Forelimb muscle (tissue), 1 donor: ENCODE data around the gene CFAP299. TPM values are rescaled to one million over a fixed set of nuclear protein-coding genes. Genes with fewer than 3 reads are reported as not detected.
A peak's percentile ranks its signal among the peaks of the same experiment; 100 is the strongest.
"Not testable (repeated sequence)": the region's sequence is repeated elsewhere in the genome, so short reads cannot be mapped to it uniquely, and the experiment has no call there.

Experiments used
- DNase-seq: peaks from one replicate; pipeline ENCODE4 v3.0.0-alpha.2; 2013; ENCODE audit warnings: low read depth
- polyA plus RNA-seq: library from polyadenylated mRNA; unstranded; fragments of 120-200 nt; gene quantifications from one replicate; pipeline ENCODE4 v1.2.1, GENCODE V29; 2013; ENCODE audit not compliant: insufficient read length

The CFAP299 gene
- 0.23 TPM for polyA plus RNA-seq

DNA sequence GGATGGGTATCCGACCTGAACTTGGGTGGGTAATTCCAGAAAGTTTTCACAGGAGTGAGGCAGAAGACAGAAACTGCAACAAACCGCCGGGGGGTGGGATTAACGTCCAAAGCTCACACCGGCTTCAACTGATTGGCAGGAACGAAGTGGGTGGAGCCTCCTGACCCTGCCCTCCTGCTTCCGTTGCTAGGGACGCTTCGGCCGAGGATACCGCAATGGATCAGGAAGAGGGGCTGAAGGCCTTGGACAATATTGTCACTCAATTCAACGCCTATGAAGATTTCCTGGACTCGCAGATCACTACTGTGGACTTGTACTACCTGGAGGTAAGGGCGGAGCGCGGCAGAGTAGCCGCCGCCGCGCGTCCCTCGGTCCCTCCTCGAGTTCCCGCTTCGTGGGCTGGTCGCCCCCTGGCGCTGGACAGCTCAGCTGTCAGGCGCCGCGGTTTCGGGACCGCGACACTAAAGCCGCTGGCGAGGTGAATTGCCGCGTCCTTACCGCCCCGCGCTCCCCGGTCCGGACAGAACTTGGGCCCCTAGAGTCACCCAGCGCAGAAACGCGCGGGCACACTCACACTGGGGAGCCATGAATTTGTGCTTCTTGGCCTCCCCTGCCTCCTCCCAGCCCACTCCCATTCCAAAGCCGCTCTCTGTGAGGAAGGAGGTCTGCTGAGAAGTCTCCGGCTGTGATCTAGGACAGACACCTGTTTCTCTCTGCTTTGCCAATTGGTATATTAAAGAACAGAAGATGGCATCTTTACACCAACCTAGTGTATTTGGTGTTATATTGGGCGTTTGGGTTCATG, at the start of gene CFAP299:
Gene CFAP299, plus strand, starts transcription at position 177 of the 805 bp plus-strand sequence.
- DNase-seq = peak; percentile 66

DNA sequence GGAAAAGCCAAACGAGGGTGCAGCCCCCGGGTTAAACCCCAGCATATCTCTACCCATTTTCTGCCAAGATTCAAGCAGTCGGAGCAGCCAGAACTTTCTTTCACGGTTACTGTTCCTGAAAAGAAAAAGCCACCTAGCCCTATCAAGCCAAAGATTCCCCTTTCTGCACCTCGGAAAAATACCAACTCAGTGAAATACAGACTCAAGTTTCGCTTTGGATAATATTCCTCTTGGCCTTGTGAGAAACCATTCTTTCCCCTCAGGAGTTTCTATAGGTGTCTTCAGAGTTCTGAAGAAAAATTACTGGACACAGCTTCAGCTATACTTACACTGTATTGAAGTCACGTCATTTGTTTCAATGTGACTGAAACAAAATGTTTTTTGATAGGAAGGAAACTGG, 49.1 kb upstream of the CFAP299 start:
- no peak for DNase-seq

DNA sequence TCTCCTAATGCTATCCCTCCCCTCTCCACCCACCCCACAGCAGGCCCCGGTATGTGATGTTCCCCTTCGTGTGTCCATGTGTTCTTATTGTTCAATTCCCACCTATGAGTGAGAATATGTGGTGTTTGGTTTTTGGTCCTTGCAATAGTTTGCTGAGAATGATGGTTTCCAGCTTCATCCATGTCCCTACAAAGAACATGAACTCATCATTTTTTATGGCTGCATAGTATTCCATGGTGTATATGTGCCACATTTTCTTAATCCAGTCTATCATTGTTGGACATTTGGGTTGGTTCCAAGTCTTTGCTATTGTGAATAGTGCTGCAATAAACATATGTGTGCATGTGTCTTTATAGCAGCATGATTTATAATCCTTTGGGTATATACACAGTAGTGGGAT, 44.9 kb upstream of the CFAP299 start:
- not testable (repeated sequence) for DNase-seq

DNA sequence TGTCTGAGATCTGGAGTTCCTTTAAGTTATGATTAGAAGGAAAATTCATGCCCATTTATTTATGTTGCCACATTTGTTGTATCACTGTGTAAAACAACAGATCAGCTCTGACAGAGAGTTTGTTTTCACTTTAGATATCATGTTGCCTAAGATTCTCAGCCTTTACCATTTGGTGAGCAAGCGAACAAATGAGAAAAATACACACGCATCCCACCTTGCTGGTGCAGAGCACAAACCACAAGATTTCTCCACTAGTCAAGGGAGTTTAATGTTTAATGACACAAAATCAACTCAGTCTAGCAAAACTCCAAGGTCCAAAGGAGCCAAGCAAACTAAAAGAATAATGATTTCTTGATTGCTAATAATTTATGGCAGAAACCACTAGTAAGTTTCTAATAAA, 41.3 kb upstream of the CFAP299 start:
- no peak for DNase-seq

DNA sequence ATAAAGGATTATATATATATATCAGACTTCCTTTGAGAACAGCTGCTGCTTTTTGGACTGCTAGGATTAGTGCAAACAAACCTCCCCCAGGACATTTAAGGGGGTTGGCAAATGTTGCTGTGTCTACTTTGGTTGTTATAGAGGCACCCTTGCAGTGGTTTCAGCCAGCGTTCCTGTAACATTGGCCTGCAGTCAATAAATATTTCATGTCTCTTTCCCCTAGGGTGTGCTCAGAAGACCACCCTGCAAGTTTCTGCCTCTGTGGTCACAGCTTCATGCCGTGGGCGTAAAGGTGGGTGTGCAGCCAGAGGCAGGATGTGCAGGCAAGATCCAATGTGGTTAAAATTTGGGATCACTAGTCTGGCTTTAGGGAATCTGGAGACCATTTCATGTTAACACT, 40.2 kb upstream of the CFAP299 start:
- DNase-seq = no peak

DNA sequence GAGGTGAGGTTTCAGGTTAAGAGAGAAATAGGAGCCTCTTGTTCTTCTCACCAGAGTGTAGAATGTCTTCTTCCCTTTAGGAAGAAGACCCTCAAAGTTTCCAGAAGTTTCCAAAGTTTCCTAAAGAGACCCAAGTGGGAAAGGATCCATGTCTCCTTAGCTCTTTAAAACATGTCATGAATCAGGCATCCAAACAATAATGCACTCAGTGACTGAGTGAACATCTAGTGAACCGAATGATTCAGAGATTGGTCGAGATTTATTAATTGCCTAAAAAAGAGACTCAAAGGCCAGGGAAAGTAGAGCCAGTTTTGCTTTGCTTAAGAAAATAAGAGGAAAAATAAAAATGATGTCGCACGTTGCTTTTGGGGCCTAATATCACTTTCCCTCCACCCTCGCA, 39.7 kb upstream of the CFAP299 start:
- no peak for DNase-seq

DNA sequence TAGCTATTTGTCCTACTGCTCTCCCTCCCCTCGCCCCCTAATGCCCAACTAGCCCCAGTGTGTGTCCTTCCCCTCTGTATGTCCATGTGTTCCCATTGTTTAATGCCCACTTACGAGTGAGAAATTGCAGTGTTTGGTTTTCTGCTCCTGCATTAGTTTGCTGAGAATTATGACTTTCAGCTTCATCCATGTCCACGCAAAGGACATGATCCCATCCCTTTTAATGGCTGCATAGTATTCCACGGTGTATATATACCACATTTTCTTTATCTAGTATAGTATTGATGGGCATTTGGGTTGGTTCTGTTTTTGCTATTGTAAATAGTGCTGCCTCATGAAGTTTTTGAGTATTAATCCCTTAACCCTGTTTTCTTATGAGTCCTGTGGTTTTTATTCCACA, 33.6 kb upstream of the CFAP299 start:
- DNase-seq = no peak

DNA sequence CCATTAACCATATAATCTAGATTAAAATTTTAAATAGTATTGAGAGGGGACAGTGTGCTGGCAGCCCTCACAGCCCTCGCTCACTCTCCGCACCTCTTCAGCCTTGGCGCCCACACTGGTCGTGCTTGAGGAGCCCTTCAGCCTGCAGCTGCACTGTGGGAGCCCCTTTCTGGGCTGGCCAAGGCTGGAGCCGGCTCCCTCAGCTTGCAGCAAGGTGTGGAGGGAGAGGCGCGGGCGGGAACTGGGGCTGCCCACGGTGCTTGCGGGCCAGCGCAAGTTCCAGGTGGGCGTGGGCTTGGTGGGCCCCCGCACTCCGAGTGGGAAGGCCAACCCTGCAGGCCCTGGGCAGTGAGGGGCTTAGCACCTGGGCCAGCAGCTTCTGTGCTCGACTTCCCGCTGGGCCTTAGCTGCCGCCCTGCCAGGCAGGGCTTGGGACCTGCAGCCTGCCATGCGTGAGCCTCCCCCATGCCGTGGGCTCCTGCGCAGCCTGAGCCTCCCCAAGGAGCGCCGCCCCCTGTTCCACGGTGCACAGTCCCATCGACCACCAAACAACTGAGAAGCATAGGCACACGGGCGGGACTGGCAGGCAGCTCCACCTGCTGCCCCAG, 32.8 kb upstream of the CFAP299 start:
- DNase-seq = no peak

DNA sequence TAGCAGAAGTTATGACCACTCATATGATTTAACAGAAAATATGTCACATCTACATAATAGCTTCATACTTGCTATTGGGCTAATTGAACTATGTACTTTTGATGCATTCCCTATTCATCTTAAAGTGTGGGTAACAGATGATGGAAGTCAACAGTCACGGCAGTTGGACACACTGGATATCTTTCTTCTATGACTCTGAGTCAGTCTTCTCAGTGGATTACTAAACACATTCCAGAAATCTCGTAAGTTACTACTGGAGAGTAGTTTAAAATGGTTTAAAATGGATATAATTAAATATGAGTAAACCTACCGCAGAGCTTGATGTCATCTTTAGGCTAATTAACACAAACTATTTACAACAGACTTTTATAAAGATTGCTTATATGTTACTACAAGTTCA, 30.1 kb upstream of the CFAP299 start:
- DNase-seq = no peak

DNA sequence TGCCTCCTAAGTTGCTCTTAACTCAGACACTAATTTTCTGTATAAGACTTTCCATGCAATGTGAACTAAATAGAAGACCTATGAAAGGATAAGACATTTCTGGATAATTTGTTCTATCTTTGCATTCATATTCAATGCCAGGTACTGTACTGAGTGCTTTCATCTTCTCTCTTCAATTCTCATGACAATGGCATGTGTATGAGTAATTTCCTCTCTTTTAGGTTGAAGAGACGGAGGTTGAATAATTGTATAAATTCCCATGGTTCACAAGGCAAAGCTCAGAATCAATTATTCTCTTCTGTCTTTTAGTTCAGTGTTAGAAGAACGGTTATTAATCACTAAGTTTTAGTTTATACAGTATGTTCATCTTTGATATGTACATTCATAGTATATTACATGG, 29.3 kb upstream of the CFAP299 start:
- no peak for DNase-seq

DNA sequence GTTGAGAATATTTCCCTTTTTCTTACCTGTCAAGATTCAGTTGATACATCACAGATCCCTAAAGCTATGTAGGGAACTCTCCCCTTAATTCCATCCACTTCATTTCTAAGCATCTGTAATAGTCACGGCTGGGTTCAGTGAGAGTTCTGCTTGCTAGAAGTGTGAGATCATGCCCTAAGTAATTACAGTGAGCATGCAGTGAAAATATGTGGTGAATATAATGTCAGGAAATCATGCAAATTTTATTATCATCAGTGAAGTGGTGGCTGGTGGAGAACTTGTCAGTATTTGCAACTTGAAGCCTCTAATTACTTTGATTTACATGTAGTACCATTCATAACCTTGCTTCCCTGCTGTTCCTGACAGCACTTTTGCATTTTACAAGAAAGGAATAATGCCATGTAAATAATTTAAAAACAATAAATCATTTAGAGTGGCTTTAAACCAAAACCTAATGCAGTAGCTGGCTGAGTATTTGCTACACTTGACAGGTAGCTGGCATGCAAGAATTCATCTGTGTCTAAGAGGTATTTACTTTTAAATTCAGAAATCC, 28.3 kb upstream of the CFAP299 start:
- DNase-seq = no peak

DNA sequence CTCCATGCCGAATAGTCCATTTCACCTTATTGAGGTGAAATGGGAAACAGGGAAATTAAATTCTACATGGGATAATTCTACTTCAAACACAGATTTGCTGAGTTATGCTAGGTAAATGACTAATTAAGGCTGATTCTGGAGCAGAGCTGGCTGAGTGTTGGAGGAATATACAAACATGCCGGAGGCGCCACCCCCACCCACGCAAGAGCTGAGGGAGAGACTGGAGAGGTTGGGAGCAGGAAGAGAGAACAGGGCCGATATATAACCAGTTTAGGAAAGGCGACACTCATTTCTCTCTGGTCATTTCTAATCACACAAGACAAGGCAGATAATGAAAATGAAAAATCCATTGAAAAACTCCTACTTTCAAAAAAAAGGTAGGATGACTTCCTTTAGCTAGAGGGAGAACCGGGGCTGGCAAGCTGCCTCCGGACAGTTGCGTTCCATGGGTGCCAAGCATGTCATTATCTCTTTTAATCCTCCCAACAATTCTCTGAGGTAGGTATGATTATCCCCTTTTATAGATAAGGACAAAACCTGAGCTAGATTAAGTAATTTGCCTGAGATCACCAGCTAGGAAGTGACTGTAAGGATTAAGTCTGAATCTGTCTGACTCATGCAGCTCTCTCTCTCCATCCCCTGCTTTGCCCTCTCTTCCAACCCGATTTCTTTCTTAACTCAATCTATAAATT, 27.6 kb upstream of the CFAP299 start:
- no peak for DNase-seq

DNA sequence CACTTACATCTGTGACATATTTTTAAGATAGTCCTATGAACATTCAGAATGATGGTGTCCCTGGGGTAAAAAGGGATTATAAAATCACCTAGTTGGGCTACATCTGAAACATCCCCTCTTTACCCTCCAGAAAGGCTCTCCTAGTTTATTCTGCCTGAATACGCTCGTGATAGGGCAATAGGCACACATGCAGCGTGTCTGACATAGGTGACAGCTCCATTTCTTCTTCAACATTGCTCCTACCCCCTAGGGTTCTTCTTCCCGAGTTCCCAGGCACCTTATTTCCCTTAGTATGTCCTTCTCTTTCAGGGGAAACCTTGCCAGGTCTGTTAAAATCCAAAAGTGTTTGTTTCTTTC, 27.1 kb upstream of the CFAP299 start:
- no peak for DNase-seq

DNA sequence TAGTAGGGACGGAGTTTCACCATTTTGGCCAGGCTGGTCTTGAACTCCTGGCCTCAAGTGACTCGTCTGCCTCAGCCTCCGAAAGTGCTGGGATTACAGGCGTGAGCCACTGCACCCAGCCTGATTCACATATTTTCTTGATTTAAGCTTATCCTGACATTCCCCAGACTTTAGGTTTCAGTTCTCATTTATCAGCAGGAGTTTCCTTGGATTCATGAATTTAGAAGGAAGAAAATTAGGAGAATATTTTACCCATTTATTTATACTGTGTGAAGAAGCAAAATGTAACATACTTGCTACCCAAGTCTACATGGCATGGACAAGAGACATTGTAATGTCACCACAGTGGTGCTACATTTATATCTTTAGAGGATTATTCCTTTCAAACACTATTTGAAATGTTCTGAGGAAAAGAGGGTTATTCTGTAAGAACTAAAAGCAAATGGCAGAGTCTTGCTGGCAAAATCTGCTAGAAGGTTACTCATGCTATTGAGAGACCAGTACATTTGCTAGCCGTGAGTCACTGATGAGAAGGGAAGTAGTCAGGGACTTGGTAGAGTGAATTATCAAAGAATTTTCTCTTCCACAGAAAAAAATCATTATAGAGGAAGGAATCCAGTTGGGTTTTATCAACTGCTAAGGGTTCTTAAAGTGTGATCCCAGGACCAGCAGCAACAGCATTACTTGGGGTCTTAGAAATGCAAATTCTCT, 26.1 kb upstream of the CFAP299 start:
- no peak for DNase-seq

DNA sequence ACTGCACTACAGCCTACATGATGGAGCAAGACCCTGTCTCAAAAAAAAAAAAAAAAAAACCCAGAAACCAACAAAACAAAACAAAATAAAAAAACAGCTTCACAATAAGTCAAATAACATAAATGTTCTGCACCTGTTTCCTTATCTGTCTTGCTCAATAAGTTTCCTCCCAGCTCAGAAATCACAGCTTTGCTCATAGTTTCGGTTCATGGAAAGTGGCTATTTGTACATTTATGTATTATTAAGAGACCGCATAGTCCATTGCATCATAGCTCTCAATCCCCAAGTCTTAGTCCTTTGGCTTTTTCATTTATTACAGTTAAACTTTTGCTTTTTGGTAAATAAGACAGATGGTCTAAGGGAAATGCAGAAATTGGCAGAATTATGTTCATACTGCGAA, 24.4 kb upstream of the CFAP299 start:
- DNase-seq = no peak

DNA sequence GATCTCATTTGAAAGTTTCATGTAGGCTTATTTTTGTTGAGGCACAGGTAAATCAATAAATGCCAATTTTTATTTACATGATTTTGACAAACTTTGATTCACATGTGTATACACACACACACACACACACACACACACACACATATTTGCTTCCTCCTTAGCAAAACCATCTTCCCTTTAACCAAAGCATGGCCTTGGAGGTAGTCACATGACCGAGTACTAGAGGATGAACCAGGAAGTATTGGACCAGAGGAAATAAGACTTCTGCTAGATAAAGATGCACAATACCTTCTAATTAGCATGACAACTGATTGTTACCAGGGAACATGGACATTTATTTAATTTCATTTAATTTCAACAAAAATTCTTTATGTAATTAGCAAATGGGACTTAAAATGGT, 23.4 kb upstream of the CFAP299 start:
- DNase-seq = no peak

DNA sequence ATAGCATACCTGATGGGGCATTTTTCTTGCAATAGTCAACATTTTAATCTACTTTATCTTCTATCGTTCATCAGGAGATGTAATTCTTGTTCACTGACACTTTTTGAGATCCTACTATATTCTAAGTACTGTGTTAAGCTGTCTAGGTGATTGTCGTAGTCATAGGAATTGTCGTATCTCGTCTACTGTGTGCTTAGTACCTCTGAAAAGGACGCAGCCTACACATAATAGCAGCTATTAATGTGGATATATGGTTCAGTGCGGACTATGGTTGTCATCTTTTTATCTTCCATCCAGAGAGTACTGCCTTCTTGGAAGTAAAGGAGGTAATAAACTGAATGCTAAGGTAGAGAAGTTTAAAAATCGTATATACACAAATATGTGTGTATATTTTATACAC, 21.9 kb upstream of the CFAP299 start:
- DNase-seq = no peak

DNA sequence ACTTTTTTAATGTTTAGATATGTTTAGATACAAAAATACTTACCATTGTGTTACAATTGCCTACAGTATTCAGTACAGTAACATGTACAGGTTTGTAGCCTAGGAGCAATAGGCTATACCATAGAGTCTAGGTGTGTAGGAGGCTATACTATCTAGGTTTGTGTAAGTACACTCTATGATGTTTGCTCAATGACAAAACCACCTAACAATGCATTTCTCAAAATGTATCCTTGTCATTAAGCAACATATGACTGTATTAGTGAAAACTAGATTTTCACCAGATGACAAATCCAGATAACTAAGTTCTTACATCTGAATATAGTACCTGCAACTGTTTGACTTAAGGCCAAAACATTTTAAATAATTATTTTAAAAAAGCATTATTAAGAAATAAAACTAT, 19.7 kb upstream of the CFAP299 start:
- not testable (repeated sequence) for DNase-seq

DNA sequence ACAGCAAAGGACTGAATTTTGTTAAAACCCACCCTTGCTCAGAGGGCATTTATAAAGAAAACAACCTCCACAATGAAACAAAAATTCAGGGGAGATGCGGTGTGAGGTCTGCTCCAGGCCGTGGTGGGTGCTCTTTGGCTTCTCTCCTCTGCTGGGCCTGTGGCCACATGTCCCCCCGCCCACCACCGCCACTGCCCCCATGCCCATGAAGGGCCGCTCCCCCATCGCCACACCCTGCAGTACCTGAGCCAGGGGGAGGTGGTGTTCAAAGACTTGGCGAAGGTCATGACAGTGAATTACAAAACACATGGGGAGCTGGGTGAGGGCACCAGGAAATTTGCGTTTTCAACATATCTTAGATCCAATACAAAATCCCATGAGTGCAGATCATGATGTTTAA, 14.2 kb upstream of the CFAP299 start:
- DNase-seq = no peak

DNA sequence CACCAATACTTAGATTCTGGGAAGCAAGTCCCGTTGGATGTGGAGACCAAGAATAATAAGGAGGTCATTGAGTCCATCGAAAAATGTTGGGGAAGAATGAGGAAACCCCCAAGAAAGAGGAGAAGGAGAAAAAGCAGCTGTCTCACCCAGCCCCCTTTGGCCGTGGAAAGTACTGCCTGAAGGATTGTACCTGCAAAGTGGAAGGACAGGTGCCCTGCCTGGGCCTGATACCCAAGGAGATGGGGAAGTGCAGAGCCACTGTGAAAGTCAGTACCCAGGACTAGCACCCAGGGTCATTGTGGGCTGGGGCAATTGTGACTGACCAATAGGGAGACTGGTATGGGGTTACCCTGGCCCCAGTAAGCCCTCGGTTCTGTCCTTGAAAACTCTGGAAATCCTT, 13.8 kb upstream of the CFAP299 start:
- no peak for DNase-seq

DNA sequence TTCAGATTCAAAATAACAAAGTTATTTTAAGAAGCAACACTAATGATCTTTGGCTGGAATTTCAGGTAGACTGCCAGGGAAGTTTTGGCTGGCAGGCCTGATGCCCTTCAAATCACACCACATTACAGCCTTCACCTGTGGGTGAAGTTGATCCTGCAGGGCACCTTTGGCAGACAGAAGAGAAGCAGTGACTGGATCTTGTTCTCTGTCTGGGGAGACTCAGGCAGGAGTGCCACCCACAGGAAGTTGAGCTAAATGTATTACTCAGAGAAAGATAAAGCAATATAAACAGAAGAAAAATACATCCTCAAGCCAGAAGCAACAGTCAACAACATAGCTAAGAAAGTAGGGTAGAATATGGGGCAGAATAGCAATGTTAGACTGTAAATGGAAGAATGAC, 12.8 kb upstream of the CFAP299 start:
- no peak for DNase-seq

DNA sequence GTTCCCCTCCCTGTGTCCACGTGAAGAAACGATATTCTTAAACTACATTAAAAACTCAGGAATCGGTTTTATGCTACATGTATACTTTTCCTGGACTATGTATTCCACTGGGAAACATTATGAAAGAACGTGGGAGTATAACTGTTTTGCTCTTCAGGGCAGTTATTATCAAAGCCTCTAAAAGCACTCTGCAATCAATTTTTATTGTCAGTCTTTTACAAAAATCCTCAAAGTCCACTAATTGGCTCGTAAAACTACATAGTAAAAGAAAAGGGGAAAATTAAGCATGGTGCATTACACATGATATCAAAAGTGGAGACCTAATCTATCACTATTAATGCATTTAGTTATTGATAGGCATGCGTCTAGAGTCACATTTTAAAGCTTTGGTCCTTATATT, 11.4 kb upstream of the CFAP299 start:
- no peak for DNase-seq
